UCSD-AML1 (cell line): Measurements from ENCODE around the gene CUL1.

Experiments
- DNase-seq: peaks from one replicate; lab custom pipeline; 2025; ENCODE audit not compliant: unreplicated experiment; lab: John Stamatoyannopoulos, UW

Gene CUL1

GRCh38 chr7:148803094-148803493, 104.4 kb downstream of the CUL1 start:
- DNase-seq = no peak

- DNase-seq = no peak
Observed at GRCh38 chr7:148804343-148805235, 105.9 kb downstream of the CUL1 start.

GRCh38 chr7:148806187-148806586, 107.5 kb downstream of the CUL1 start:
- no peak for DNase-seq

GRCh38 chr7:148807436-148807835, 108.7 kb downstream of the CUL1 start:
- DNase-seq = no peak

- DNase-seq = no peak
Observed at GRCh38 chr7:148809856-148810255, 111.2 kb downstream of the CUL1 start.

- DNase-seq = no peak
Observed at GRCh38 chr7:148811892-148812291, 113.2 kb downstream of the CUL1 start.

- no peak for DNase-seq
Observed at GRCh38 chr7:148813890-148814289, 115.2 kb downstream of the CUL1 start.

- DNase-seq = no peak
Observed at GRCh38 chr7:148814922-148815559, 116.3 kb downstream of the CUL1 start.

GRCh38 chr7:148815612-148816011, 116.9 kb downstream of the CUL1 start:
- DNase-seq = no peak

GRCh38 chr7:148819697-148820360, 121.1 kb downstream of the CUL1 start:
- DNase-seq = no peak

- no peak for DNase-seq
Observed at GRCh38 chr7:148821422-148821821, 122.7 kb downstream of the CUL1 start.

GRCh38 chr7:148824864-148825263, 126.2 kb downstream of the CUL1 start:
- no peak for DNase-seq

- DNase-seq = no peak
Observed at GRCh38 chr7:148825338-148825737, 126.6 kb downstream of the CUL1 start.

- DNase-seq = no peak
Observed at GRCh38 chr7:148828965-148829364, 130.3 kb downstream of the CUL1 start.

GRCh38 chr7:148830897-148831692, 132.4 kb downstream of the CUL1 start:
- no peak for DNase-seq

GRCh38 chr7:148831782-148832181, 133.1 kb downstream of the CUL1 start:
- DNase-seq = no peak

GRCh38 chr7:148834605-148835004, 135.9 kb downstream of the CUL1 start:
- DNase-seq = no peak

GRCh38 chr7:148835854-148836253, 137.2 kb downstream of the CUL1 start:
- DNase-seq = no peak

GRCh38 chr7:148838905-148839304, 140.2 kb downstream of the CUL1 start:
- no peak for DNase-seq

- DNase-seq = no peak
Observed at GRCh38 chr7:148847815-148848734, 149.4 kb downstream of the CUL1 start.
